Stomach (tissue), 9 donors: ENCODE results near the gene RAB1A. TPM values are rescaled to one million over a fixed set of nuclear protein-coding genes. Genes with fewer than 3 reads are reported as not detected.

ENCODE experiments used
- DNase-seq, 2 donors: peaks; one replicate each; pipeline versions ENCODE4 v3.0.0 to v3.0.0-alpha.2; 2013 to 2019
- H3K27ac ChIP-seq, 5 donors: fragments of 200-600 bp in 4 of 5; sonication (generic) in 4 of 5; one replicate each; pipeline ENCODE4 v1.5.1; 2013 to 2019; ENCODE audit warnings: mild to moderate bottlenecking in 1 of 5, moderate library complexity in 1 of 5
- H3K27me3 ChIP-seq, 3 donors: fragments of 200-600 bp; sonication (generic); one replicate each; pipeline ENCODE4 v1.5.1; 2017 to 2019; ENCODE audit warnings: mixed run types in 1 of 3
- H3K36me3 ChIP-seq, 4 donors: fragments of 200-600 bp; sonication (generic); 1 replicate in 3 of 4; 2 replicates in 1 of 4; pipeline ENCODE4 v1.5.1; 2016 to 2019
- H3K4me1 ChIP-seq, 4 donors: fragments of 200-600 bp; sonication (generic); one replicate each; pipeline ENCODE4 v1.5.1; 2016 to 2019
- H3K4me3 ChIP-seq, 4 donors: fragments of 200-600 bp; sonication (generic) in 3 of 4; one replicate each; pipeline ENCODE4 v1.5.1; 2016 to 2019; ENCODE audit warnings: mild to moderate bottlenecking in 1 of 4
- H3K9me3 ChIP-seq, 4 donors: fragments of 200-600 bp; sonication (generic); one replicate each; pipeline ENCODE4 v1.5.1; 2016 to 2019
- EP300 ChIP-seq: sonication (generic); formaldehyde crosslinking; IDR thresholded peaks from one replicate; pipeline ENCODE4 v1.6.1; 2017; ENCODE audit warnings: antibody characterized with exemption
- POLR2A ChIP-seq, 4 donors: fragments of 450-650 bp; IDR thresholded peaks; one replicate each; pipeline ENCODE4 v1.6.1; 2016; ENCODE audit warnings: antibody characterized with exemption in 4 of 4, control low read depth in 2 of 4, mild to moderate bottlenecking in 1 of 4, moderate library complexity in 1 of 4
- POLR2AphosphoS5 ChIP-seq, 3 donors: sonication (generic); formaldehyde crosslinking; IDR thresholded peaks; one replicate each; pipeline ENCODE4 v1.6.1; 2016; ENCODE audit warnings: antibody characterized with exemption in 3 of 3
- WGBS, 5 donors: extraction: QIAGEN DNeasy Blood & Tissue Kit in 3 of 5; methylation state at CpG; one replicate each; pipeline versions ENCODE4 v1.1.5 to v1.1.7; 2013 to 2018; 5-methylcytosine and 5-hydroxymethylcytosine counted together
- intact Hi-C: fragments of 100-400 bp; cut with DNase I; formaldehyde crosslinking; loops from one replicate; pipeline ENCODE4 v1.15.1; 2023; ENCODE audit warnings: low total_unique reads
- polyA plus RNA-seq, 3 donors: library from polyadenylated mRNA; stranded (reverse); fragments of 200-250 nt; gene quantifications; one replicate each; pipeline ENCODE4 v1.2.3, GENCODE V29; 2013
- total RNA-seq, 5 donors: library from RNA; depleted of rRNA; stranded (reverse); fragments of >200 nt; gene quantifications; one replicate each; pipeline versions ENCODE4 v1.1.0 to v1.2.3, GENCODE V29; 2014 to 2016
- TF ChIP-seq, protein P1 (sequence below), 7 experiments: fragments of 450-650 bp in 4 of 7; fragments of 200-600 bp in 3 of 7; sonication (generic) in 3 of 7; IDR thresholded peaks; one replicate each; pipeline ENCODE4 v1.5.1; 2016 to 2019; ENCODE audit warnings: antibody characterized with exemption in 7 of 7, control low read depth in 2 of 7, mild to moderate bottlenecking in 1 of 7
- donor health status: healthy with polysubstance abuse.
- donor health status: Bipolar disorder and iron deficiency.
- donor health status: healthy.

The RAB1A gene
- total and polyA plus RNA-seq, 8 donors = 58.2 to 160 (median 88.1) TPM

DNA sequence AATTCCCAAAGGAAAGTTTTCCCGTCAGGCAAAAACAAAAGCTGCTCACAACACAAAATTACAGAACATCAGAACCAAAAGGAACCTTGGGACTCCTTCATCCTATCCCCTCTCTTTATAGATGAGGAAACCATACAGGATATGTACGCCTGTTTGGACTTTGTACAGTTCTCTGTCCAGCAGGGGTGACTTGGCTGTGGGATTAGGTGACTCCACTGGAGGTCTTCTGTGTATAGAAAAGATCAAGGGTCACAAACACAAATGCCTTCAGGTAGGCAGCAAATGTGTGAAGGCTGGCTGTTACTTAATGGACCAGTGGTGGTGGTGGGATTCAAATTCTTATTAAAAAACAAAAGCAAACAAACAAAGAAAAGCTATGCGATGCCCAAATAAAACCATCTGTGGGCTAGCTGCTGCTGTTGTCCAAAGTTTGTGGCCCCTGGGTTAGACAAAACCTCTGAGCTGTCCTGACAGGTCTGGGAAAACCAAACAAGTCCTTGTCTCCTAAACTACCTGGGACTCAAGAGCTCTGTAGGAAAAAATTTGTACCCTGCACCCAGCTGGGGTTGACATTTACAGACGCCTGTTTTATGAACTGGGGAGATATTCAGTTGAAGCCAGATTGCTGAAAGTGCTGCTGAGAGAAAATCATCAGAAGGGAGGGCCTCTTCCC is 75.0 kb downstream of the RAB1A start:
- TF ChIP-seq POLR2A (IDR thresholded peaks at IDR 0.05) = no peak
- no peak for TF ChIP-seq EP300
- TF ChIP-seq POLR2AphosphoS5 (IDR thresholded peaks at IDR 0.05) = no peak
- TF ChIP-seq, protein P1, sequence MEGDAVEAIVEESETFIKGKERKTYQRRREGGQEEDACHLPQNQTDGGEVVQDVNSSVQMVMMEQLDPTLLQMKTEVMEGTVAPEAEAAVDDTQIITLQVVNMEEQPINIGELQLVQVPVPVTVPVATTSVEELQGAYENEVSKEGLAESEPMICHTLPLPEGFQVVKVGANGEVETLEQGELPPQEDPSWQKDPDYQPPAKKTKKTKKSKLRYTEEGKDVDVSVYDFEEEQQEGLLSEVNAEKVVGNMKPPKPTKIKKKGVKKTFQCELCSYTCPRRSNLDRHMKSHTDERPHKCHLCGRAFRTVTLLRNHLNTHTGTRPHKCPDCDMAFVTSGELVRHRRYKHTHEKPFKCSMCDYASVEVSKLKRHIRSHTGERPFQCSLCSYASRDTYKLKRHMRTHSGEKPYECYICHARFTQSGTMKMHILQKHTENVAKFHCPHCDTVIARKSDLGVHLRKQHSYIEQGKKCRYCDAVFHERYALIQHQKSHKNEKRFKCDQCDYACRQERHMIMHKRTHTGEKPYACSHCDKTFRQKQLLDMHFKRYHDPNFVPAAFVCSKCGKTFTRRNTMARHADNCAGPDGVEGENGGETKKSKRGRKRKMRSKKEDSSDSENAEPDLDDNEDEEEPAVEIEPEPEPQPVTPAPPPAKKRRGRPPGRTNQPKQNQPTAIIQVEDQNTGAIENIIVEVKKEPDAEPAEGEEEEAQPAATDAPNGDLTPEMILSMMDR (IDR thresholded peaks at IDR 0.05) = no peak
- H3K27me3 ChIP-seq = no peaks in the 10 kb centered on the region
- H3K9me3 ChIP-seq = no peaks in the 10 kb centered on the region
- peak overlapping the region; percentile 82 to 92 (median 90) for H3K4me3 ChIP-seq
- 59 to 80% (median 70%) methylated on average over 4 of the region's 4 CpGs for WGBS, 5 donors
- peak overlapping the region in 2 of 5 donors; percentile 92 to 96 for H3K27ac ChIP-seq
- intact Hi-C loops = no loop called here
- H3K36me3 ChIP-seq = no peaks in the 10 kb centered on the region
- DNase-seq = no peak
- peaks cover 7 to 52% (median 44%) of the 10 kb centered on the region in 4 donors for H3K4me1 ChIP-seq

DNA sequence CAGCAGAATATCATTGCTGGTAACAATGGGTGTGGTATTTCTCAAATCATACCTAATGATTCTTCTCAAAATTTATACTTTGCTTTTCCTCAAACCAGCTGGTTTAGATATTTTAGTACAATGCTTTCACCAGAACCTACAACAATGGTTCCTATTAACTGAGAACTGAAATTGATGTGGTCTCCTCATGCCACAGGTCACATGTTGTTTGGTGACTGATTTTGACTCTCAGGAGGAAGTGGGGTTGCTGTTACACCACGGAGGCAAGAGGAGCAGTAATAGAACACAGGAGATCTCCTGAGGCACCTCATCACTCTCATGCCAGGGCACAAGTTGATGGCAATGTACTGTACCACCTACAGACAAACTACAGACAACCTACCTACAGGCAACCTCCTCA is 76.7 kb downstream of the RAB1A start:
- WGBS, 5 donors = 20 to 38% (median 29%) methylated on average over 1 of the region's 1 CpG
- intact Hi-C loops = no loop called here
- no peaks in the 10 kb centered on the region for H3K36me3 ChIP-seq
- H3K4me3 ChIP-seq = no peak overlapping the region
- peak overlapping the region in 1 of 5 donors; percentile 51 for H3K27ac ChIP-seq
- TF ChIP-seq EP300 (no peak), POLR2AphosphoS5 (IDR thresholded peaks at IDR 0.05) (no peak), POLR2A (IDR thresholded peaks at IDR 0.05) (no peak)
- TF ChIP-seq, protein P1 (IDR thresholded peaks at IDR 0.05) = no peak
- H3K4me1 ChIP-seq = peaks cover 7 to 35% (median 28%) of the 10 kb centered on the region in 4 donors
- H3K9me3 ChIP-seq = no peaks in the 10 kb centered on the region
- peak in 1 of 2 donors; percentile 43 for DNase-seq
- no peaks in the 10 kb centered on the region for H3K27me3 ChIP-seq

DNA sequence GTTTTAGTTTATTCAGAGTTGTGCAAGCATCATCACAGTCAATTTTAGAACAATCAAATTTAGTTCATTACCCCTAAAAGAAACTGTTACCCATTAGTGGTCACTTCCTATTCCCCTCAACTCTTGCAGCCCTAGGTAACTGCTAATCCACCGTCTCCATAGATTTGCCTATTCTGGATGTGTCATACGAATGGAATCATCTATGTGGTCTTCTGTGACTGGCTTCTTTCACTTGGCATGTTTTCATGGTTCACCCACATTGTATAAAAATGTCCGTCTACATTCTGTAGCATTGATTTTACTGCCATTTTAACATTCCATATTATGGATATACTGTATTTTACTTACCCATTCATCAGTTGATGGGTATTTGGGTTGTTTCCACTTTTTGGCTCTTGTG is 79.0 kb downstream of the RAB1A start:
- intact Hi-C loops = no loop called here

DNA sequence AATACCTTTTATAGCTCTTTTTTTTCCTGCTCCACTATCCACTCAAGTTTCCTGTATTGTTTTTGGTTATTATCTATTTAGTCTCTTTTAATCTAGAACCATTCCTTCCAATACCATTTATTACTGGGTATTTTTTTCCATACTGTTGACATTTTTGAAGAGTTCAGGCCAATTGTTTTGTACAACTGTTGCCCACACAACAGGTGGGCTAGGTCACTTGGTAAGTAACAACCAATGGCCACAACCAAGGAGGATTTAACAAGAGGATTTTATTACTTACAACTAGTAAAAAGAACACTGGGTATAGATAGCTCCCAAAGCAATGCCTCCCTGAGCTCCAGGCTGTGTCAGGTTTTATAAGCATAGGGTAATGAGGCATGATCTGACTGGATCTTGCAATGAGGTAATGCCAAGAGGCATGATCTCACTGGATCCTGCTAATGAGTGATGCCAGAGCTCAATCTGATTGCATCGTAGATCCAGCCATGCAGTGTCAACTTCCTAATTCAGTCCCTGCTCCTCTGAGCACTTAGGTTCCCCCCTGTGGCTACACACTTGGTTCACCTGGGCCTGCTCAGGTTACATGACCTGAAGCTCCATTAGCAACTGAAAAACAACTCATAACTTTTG is 80.8 kb downstream of the RAB1A start:
- WGBS, 5 donors = 85 to 100% (median 91%) methylated on average over 1 of the region's 1 CpG
- Histone ChIP-seq H3K27ac (no peak overlapping the region), H3K9me3 (peaks cover 0 to 5% (median 2%) of the 10 kb centered on the region in 4 donors), H3K27me3 (no peaks in the 10 kb centered on the region), H3K4me1 (peaks cover 0 to 7% (median 0%) of the 10 kb centered on the region in 4 donors), H3K4me3 (no peak overlapping the region), H3K36me3 (peaks cover 0 to 9% (median 0%) of the 10 kb centered on the region in 4 donors)
- intact Hi-C loops = no loop called here
- no peak for DNase-seq
- TF ChIP-seq EP300 (no peak), POLR2AphosphoS5 (IDR thresholded peaks at IDR 0.05) (no peak), POLR2A (IDR thresholded peaks at IDR 0.05) (no peak)
- TF ChIP-seq, protein P1 (IDR thresholded peaks at IDR 0.05) = no peak

More for the DNA sequence above, 79.0 kb downstream of the RAB1A start:
- DNase-seq = no peak
- H3K27ac ChIP-seq = no peak overlapping the region
- H3K4me1 ChIP-seq = peaks cover 0 to 19% (median 14%) of the 10 kb centered on the region in 4 donors
- H3K9me3 ChIP-seq = no peaks in the 10 kb centered on the region
- H3K27me3 ChIP-seq = no peaks in the 10 kb centered on the region
- H3K4me3 ChIP-seq = no peak overlapping the region
- WGBS, 5 donors = 74 to 96% (median 95%) methylated on average over 3 of the region's 3 CpGs
- TF ChIP-seq POLR2AphosphoS5 (IDR thresholded peaks at IDR 0.05) = no peak
- TF ChIP-seq, protein P1 (IDR thresholded peaks at IDR 0.05) = no peak
- TF ChIP-seq EP300 = no peak
- TF ChIP-seq POLR2A (IDR thresholded peaks at IDR 0.05) = no peak
- H3K36me3 ChIP-seq = no peaks in the 10 kb centered on the region
